Stimulated activated CD8-positive, alpha-beta memory T cell treated with anti-CD3 and anti-CD28 coated beads, Interleukin-4, amount 100 ng/mL, for 1 hour (primary cell): ENCODE data around the gene FRMD4A.
"Not testable (repeated sequence)": the region's sequence is repeated elsewhere in the genome, so short reads cannot be mapped to it uniquely, and the experiment has no call there.

Experiments
- DNase-seq, 2 donors: peaks; one replicate each; pipeline ENCODE4 v3.0.0-alpha.2; 2020; ENCODE audit warnings: low read depth in 2 of 2, low spot score in 1 of 2

Gene FRMD4A

DNA sequence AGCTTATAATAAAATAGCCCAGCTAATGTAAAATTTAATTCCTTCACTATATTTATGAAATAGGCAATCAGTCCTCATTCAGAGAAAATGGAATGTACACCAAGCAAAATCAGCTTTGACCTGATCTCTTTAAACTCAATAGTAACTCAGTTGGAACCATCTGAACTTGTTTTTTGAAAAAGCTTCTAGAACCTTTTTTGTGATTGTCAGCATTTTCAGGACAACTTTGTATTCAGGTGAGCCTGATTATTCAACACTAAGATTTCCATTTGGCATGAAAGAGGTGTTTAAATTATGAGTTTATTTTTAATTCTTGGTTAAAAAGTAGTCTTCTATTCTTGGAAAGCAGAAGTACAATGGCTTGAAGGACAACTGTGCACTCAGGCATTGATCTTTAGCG lies 89.5 kb downstream of the FRMD4A start:
- no peak for DNase-seq

- DNase-seq: no peak
These were observed 90.2 kb downstream of the FRMD4A start for GRCh38 chr10:14240253-14241189.

- DNase-seq: not testable (repeated sequence)
These were observed 92.1 kb downstream of the FRMD4A start for GRCh38 chr10:14238659-14239058.

DNA sequence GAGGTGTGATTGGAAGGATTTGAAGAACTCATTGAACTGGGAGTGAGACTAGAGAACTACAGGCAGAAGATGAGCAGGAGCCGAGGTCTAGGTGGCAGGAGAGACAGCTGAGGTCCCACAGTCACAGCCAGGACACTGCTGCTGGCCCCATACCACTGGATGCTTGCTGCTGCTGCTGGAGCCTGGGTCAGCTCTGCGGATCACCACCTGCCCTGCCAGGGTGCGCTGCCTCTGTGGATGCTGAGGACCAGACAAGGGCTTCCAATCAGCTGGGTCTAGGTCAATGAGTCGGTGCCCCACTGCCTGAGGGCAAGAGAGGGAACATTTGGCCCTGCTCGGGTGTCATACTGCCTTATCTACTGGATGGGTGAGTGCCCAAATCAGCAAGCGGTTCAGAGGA lies 94.4 kb downstream of the FRMD4A start:
- no peak for DNase-seq

DNA sequence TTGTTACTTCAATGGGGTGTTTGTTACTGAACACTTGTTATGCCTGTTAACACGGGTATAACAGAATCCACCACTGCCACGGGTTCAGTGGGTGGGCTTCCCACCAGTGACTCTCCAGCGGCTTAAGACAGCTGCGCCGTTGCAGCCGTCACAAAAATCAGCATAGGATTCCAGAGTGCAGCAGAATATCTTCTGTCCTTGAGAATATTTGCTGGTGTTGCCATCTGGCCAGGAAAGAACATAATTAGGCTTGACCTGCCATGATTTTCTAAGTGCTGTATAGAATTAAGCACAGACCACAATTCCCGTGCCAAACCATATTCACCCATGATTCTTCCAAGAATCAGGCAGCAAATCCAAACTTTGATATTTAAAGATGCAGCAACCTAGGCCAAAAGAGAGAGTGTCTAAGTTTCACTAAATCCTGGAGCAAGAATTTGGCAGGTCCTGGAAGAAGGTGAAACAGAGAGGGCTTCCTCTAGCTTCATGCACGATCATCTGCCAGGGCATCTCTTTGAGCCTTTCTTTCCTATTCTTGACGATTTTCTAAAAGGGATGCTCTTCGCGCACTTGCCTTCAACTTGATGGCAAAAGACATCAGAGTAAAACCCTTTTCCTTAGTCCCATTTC lies 95.0 kb downstream of the FRMD4A start:
- DNase-seq: no peak

DNA sequence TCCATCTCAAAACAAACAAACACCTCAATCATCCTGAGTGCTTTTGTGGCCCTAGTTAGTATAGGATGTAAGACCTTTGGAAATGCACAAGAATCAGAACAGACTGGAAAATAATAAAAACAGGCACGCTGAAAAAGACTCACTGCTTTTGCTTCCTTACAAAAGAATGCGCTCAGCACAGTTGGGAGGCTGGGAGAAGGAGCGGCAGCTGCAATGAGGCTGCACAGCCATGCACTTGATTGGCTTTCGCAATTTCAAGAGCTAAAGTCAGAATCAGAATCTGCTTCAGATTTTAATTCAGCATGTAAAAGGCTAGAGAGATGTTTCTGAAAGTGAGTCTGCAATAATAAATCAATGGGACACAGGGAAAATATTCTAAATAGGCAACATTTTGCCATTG lies 97.2 kb downstream of the FRMD4A start:
- DNase-seq: no peak

DNA sequence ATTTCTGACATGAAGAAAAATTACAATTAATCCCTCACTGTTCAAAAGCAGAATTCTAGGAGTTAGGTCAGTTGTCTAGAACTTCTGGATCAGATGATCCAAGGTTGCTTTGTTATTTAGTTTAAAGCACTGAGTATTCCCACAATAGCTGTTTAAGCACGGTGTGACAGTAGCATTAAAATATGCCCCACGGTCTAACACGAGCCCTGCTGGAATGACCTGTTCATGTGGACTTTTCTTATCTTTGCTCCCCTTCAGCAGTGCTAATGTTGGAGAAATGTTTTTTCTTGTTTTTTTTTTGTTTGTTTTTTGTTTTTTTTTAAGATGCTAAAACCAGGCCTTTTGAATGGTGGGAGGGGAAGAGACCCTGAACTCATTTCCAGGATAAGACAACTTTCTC lies 101.9 kb downstream of the FRMD4A start:
- DNase-seq: not testable (repeated sequence)

DNA sequence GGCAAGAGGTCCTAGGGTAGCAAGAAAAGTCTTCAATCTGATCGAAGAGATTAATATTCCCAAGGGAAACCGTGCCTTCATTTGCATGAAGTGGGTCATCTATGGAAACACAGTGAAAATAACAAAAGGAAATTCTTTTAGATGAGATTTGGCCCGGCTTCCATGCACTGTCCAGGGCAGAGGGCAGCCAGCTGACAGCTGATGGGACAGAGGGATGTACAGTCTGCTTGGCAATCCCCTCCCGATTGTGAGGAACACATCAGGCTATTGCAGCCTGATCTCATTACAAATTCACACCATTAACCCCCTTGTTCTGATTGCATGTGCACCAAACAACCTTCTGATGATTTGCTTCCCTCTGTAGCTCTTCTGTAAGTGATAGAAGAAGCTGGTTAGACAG lies 105.3 kb downstream of the FRMD4A start:
- no peak for DNase-seq

DNA sequence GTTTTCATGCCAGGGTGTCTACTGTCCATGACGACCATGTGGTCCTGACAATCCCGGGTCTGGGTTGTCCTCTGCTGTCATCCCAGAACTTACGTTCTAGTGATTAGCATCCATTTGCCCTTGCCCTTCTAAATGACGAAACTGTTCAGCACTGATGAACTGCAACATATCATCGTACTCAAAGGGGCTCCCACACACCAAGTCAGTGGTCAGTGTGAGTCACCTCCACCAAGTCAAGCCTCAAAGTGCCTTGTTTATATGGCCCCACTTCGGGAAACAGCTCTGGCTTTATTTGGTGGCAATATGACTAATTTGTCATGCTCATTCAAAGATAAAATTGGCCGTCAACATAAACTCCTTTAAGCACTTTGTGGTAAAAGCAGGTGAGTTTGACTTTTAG lies 110.7 kb downstream of the FRMD4A start:
- no peak for DNase-seq

DNA sequence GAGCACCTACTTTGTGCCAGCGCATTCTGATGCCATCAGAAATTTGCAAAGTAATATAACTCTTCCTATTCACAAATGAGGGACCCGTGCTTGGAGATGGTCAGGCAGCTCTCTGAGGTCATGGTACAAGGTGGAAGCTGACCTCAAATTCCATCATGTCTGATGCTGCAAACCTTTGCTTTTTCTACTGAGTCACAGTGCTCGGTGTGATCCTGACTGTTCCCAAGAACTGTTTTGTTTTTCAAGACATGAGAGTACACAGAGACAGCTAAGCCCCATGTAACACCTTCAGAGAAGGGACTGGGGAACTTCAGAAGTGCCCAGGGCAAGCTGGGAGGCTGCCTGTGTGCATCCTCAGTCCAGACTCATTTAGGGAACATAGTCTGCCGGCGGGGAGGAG lies 111.3 kb downstream of the FRMD4A start:
- DNase-seq: no peak

DNA sequence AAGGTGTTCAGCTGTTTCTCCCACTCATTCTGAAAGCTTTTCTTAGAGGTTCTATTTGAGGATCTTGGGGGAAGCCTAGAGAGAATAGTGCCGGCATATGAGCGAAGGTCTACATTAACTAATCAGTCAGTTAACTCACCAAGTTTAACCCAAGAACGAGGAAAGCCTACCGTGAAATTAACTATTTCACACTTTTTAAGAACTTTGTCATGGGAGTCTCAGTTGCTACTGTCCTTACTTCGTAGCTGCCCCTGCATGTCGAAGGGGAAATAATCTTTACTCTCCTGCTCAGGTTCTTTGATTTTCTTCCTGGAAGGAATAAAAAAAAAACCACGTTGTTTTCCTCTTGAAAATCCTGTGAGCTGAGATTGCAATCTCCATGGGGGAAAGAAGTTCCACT lies 115.1 kb downstream of the FRMD4A start:
- no peak for DNase-seq

DNA sequence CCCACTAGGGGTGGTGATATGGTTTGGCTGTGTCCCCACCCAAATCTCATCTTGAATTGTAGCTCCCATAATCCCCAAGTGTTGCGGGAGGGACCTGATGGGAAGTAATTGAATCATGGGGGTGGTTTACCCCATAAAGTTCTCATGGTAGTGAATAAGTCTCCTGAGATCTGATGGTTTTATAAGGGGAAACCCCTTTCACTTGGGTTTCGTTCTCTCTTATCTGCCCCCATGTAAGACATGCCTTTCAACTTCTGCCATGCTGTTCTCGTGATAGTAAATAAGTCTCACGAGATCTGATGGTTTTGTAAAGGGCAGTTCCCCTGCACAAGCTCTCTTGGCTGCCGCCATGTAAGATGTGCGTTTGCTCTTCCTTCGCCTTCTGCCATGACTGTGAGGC lies 117.0 kb downstream of the FRMD4A start:
- DNase-seq: not testable (repeated sequence)

GRCh38 chr10:14211610-14212009 lies 119.1 kb downstream of the FRMD4A start:
- DNase-seq: no peak

DNA sequence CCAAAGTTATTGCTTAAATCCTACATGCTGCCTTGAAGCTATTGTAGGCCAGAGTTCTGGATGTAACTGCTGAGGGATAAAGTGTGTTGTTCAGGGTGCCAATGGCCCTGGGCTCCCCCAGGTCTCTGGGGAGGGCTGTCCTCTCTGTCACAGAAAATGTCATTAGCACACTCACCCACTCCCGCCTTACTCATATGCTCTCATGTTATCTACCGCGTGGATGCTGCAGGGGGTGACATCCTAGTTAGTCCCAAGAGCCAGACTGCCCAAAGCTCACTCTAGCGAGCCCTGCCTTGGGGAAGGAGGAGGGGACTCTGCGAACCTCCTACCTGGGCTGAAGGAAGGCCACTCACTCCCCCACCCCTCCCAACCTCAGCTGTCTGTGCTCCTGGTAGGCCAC lies 122.5 kb downstream of the FRMD4A start:
- DNase-seq: no peak

DNA sequence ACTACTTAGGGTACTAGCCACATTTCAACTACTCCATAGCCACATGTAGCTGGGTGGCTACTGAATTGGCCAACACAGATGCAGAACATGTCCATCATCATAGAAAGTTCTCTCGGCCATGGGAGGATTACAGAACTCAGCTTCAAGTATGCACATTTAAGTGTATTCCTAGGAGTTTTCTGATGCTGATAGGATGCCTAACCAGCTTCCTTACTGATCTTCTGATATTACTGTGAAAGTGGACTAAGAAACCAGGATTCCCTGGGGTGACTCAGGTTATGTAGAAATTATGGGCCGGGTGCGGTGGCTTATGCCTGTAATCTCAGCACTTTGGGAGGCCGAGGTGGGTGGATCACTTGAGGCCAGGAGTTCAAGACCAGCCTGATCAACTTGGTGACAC lies 125.5 kb downstream of the FRMD4A start:
- no peak for DNase-seq

GRCh38 chr10:14200698-14201544 lies 129.8 kb downstream of the FRMD4A start:
- no peak for DNase-seq

DNA sequence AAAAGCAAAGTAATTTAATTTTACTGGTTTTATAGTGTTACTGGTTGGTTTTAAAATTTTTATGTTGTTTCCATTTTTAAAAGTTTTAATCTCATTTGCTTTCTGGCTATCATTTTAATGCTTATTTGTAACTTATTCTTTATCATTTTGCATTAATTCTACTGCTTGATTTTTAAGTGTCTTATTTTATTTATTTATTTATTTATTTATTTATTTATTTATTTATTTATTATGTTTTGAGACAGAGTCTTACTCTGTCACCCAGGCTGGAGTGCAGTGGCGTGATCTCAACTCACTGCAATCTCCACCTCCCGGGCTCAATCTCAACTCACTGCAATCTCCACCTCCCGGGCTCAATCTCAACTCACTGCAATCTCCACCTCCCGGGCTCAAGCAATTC lies 131.6 kb downstream of the FRMD4A start:
- not testable (repeated sequence) for DNase-seq

- DNase-seq: no peak
These were observed 132.6 kb downstream of the FRMD4A start for GRCh38 chr10:14198078-14198477.

DNA sequence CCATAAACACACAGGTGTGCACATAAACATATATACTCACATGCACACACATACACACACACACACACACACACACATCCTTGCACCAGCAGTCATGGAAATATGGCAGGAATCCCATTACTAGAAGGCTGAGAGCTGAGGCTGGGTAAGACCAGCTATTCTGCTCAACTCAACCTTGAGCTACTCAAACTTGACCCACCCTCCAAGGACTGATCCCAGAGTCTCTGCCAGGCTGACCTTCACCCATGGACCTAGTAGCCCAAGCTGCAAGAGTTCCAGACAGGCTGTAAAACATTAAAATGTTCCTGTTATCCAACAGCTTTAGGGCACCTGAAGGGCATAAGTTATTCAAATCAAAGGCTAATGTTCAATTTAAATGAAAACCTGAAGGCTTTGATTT lies 134.6 kb downstream of the FRMD4A start:
- DNase-seq: no peak

GRCh38 chr10:14195433-14195832 lies 135.3 kb downstream of the FRMD4A start:
- no peak for DNase-seq

DNA sequence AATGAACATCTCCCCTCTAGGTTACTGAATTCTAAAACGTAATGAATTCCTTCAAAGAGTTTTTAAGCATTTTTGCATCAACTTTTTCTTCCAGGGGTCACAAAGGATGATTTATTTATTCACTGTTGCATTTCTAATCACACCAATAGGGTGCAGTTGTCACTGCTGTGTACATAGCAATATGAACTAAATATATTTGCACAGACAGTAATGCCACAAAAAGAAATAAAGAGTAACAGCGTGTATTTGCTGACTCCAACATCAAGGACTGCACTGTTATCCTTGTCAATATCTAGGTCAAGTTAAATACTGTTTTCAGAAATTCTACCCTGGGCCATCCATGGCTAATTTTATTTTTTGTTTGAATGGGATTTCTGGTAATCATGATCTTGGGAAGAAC lies 138.0 kb downstream of the FRMD4A start:
- no peak for DNase-seq

DNA sequence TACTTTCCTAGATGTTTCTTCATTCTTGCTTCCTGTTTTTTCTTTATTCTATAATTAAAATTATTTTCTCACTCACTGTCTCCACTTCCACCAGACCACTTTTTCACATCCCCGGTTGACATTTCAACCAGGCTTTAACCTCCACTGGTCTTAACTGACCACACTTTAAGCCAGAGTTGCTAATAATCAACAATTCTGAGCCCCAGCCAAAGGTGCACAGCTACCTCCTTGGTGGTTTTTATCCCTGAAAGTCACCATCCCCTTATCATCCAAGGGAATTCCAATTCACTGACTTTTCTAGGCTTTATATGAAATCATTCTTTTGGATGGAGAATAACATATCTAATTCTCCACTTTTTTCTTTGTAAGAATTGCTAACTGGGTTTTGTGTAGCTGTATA lies 138.9 kb downstream of the FRMD4A start:
- no peak for DNase-seq
